GM18508 (cell line): ENCODE data around the gene DUOX2.

Experiments used
- ATAC-seq: cut with Tn5 transposase; IDR thresholded peaks from one replicate; pipeline ENCODE4 v1.9.1; 2021; ENCODE audit warnings: moderate number of reproducible peaks; ENCODE audit not compliant: insufficient read depth, unreplicated experiment

The DUOX2 gene

DNA sequence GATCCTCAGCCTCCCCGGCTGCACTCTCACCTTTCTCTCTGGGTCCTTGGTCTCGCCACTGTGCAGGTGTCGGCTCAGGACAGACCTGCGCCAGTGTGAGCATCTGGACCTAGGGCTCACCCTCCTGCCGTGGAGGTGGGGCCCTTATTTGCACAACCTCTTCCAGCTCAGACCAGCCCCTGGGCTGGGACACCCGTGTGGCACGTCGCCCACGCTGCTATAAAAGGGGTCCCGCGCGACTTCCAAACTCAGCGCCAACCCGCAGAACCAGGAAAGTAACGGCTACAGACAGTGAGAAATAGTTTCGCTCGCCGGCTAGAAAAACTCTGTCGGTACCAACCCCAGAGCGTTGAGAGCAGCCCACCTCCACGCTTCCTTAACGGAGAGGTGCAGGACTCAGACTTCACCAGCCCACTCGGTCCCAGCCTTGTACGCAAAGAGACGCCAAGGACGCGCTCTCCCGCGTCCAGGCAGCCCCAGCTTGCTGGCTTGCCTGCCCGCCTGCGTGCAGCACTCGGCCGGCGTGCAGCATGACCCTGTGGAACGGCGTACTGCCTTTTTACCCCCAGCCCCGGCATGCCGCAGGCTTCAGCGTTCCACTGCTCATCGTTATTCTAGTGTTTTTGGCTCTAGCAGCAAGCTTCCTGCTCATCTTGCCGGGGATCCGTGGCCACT, at the start of gene DUOX2, which contains the start of gene DUOXA2:
TSS of gene DUOX2 (minus strand) at position 97 of the 675 bp plus-strand sequence. CDS start 761 bp downstream, outside the sequence.
TSS of gene DUOXA2 (plus strand) at position 251 of the 675 bp plus-strand sequence. CDS start at position 531, 280 bp downstream.
- ATAC-seq, result no peak

DNA sequence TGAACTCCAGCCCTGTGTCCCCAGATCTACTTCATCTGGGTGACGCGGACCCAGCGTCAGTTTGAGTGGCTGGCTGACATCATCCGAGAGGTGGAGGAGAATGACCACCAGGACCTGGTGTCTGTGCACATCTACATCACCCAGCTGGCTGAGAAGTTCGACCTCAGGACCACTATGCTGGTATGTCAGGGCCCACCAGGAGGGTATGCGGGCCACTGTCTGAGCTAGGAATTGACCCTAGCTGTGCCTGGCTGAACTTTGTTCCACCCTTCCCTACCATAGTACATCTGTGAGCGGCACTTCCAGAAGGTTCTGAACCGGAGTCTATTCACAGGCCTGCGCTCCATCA, 49.5 kb upstream of the DUOX2 start:
- ATAC-seq, result no peak

- no peak for ATAC-seq
These were observed 49.0 kb upstream of the DUOX2 start for GRCh38 chr15:45162771-45163507.

GRCh38 chr15:45161666-45162065, 47.7 kb upstream of the DUOX2 start:
- ATAC-seq, result no peak

- ATAC-seq, result no peak
These were observed 44.0 kb upstream of the DUOX2 start for GRCh38 chr15:45157974-45158373.

DNA sequence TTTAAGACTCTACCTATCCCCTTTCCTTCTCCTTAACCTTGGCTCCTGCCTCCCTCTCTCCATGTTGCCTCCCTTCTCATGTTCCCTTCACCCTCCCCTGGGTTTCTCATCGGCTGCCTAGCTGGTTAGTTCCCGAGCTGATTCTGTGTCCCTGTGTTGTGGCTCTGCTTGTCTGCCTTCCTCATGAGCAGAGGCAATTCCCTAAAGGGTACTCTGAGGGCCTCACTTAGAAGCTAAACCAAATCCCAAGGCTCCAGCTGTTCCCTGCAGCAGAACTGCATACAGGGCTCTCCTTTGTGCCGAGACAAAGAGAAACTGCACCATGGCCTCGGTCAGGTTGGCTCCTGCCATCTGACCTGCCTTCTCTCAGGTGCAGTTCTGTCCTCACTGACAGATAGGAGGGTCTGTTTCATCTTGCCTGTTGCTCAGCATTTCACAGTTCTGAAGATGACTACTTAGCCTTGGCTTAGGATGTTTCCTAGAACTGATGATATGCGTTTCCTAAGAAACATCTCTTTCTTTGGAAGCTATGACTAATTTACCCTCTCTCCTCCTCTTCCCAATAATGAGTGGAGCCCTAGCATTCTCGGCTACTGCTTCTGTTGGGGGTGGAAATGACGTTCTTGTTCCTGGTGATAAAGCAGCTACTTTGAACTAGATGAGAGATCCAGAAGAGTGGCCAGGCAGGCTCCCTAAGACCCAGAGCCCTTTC, 42.9 kb upstream of the DUOX2 start:
- no peak for ATAC-seq

DNA sequence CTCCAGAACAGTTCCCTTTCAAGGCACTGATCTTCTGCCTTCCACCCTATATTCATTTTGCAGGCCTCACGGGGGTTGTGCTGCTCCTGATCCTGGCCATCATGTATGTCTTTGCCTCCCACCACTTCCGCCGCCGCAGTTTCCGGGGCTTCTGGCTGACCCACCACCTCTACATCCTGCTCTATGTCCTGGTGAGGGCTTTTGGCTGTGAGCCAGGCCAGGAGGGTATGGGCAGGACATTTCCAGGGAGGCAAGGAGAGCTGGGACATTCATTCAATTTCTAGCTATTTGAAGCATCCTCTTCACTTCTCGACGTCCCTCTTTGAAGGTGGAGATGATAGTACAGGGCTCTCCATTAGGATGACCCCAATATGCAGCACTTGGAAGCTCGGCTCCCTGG, 41.8 kb upstream of the DUOX2 start:
- no peak for ATAC-seq

DNA sequence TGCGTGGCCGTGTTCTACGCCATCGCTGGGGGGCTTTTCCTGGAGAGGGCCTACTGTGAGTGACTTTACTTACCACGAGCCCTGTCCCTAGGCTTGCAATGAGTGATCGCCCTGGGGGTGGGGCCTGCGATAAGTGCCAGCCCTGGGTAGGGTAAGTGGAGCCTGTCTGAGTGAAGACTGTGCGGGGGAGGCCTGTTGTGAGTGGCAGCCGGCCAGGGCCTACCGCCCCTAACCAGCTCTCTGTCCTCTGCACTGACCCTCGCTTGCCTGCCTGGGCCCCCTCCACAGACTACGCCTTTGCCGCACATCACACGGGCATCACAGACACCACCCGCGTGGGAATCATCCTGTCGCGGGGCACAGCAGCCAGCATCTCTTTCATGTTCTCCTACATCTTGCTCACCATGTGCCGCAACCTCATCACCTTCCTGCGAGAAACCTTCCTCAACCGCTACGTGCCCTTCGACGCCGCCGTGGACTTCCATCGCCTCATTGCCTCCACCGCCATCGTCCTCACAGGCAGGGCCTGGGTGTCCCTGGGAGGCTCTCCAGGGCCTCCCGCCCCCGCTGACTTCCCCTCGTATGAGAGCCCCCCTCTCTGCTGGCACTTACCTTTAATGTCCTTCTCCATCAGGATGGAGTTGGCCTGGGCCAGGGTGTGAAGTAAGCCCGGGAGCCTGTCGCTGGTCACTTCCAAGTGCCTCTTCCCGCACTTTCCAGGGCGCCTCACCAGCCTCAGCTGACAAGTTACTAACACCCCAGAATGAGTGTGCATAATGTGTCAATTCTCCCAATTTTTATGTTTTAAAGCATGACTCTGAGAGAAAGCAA, 38.2 kb upstream of the DUOX2 start:
- ATAC-seq, result no peak

DNA sequence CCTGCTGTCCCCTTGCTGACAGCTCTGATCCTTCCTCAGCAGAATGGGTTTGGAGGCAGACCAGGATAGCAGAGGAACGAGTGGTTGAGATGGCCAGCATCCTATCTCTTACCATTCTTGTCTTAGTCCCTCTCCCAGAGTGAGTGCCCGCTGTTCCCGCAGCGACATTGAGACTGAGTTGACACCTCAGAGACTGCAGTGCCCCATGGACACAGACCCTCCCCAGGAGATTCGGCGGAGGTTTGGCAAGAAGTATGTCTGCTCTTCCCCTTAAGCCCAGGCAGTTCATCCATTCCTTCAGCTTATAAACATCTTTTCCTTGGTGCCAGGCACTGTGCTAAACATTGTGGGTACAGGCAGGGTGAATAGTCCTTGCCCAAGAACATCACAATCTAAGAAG, 37.0 kb upstream of the DUOX2 start:
- ATAC-seq, result no peak

- no peak for ATAC-seq
These were observed 36.5 kb upstream of the DUOX2 start for GRCh38 chr15:45150481-45150880.

DNA sequence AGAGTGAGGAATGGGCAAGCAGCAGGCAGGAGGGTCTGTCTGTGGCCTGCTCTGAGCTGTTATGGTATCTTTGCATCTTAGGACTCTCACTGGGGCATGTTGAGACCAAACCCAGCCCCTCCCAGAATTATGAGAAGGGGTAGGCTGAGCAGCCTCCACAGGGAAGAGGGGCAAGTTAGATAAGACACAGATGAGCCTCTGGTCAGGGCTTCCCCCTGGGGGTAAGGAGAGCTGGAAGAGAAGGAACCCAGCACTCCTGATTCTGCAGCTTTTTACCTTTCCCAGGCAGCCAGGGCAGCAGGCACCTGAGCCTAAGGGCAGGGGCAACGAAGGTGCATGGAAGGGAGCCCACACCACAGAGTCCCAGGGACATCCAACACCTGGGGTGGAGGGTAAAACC, 35.1 kb upstream of the DUOX2 start:
- no peak for ATAC-seq

DNA sequence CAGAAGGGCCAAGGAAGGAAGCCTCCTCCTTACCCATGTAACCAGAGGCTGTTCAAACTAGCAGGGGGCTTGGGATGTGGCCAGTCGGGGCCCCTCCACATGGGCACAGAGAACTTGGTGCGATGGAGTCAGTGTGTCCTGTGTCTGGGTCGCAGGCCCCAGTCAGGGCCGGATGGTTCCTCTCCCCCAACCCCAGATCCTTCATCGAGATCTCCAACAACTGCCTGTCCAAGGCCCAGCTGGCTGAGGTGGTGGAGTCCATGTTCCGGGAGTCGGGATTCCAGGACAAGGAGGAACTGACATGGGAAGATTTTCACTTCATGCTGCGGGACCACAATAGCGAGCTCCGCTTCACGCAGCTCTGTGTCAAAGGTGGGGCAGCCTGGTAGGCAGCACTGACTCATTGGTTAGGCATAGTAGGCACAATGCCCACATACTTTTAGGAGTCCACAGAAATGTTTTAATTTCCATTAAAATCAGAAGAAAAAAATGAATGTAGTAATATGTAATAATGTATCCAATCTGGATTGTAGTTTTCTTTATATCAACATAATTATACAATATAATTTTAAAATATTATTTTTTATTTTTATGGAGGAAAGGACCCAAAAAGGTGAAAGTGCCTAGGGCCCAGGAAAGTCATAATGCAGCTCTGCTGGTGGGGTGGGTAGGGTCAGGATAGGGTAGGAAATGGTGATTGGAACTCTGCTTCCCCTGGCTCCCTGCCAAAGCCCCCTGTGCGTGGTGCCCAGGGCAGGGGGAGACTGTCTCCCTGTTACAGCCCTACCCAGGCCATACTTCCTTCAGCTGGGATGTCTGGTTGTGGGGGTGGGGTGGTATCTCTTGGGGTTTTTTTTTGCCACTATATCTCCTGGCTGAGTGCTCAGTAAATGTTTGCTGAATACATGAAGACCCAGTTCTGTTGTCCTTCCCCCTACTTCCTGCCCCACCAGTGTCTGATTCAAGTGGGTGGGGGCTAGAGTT, 34.4 kb upstream of the DUOX2 start:
- ATAC-seq, result no peak

GRCh38 chr15:45147606-45148005, 33.6 kb upstream of the DUOX2 start:
- ATAC-seq, result no peak

DNA sequence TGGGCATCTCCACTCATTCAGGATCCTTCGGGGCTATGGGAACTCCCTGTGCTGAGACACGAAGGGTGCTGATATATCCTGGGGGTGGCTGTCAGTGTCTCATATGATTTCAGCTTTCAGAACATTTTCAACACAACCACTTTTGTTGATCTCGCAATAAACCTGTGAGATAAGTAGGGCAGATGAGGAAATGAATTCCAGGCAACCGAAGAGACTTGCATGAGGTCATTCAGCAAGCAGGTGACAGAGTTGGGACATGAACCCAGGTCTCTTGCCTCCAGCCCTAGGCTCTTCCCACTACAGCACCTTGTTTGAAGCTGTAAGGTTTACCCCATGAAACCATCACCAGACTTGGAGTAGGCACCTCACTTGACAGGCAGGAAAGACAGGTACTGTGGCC, 32.4 kb upstream of the DUOX2 start:
- ATAC-seq, result no peak

DNA sequence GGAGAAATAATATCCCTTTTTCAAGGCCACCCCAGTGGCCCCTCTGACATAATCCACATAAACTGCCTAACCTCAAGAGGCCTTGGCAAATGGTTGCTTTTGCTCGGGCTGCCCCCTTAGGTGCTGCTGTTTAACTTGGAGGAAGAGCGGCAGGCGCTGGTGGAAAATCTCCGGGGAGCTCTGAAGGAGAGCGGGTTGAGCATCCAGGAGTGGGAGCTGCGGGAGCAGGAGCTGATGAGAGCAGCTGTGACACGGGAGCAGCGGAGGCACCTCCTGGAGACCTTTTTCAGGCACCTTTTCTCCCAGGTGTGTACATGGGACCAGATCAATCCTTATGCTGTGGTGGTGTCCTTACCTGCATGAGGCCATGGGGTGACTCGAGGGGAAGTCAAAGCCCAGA, 30.8 kb upstream of the DUOX2 start:
- no peak for ATAC-seq

DNA sequence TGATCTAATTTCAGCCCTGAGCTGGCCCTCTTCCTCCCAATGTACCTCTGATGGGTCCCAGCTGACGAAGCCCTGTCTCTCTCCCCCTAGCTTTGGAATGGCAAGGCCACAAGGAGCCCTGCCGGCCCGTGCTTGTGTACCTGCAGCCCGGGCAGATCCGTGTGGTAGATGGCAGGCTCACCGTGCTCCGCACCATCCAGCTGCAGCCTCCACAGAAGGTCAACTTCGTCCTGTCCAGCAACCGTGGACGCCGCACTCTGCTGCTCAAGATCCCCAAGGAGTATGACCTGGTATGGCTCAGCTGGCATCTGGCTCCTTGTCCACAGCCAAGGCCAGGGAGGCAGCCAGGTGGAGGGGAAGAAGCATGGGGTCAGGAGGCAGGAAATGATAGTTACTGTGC, 30.0 kb upstream of the DUOX2 start:
- ATAC-seq, result no peak

DNA sequence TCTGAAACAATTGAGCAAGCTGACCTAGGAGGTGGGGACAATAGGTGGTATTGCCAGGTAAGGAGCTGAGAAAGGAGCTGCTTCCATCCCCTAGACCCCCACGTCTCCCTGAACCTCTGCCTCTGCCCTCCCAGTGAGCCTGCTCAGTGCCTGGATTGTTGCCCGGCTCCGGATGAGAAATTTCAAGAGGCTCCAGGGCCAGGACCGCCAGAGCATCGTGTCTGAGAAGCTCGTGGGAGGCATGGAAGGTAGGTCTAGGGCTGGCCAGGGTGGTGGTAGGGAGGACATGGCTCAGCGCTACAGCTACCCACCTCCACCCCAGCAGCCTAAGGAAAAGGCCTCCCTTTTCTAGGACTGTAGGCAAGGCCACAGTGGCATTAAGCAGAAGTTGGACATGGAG, 29.1 kb upstream of the DUOX2 start:
- no peak for ATAC-seq

- ATAC-seq, result no peak
These were observed 27.4 kb upstream of the DUOX2 start for GRCh38 chr15:45141386-45141785.

- no peak for ATAC-seq
These were observed 26.7 kb upstream of the DUOX2 start for GRCh38 chr15:45140557-45141250.
